Smooth muscle cell (in vitro differentiated cells): ENCODE data around the gene KDM4D. TPM values are rescaled to one million over a fixed set of nuclear protein-coding genes. Genes with fewer than 3 reads are reported as not detected.

ENCODE experiments used
- DNase-seq: peaks from one replicate; lab custom pipeline; 2025; ENCODE audit not compliant: unreplicated experiment; lab: John Stamatoyannopoulos, UW
- H2AFZ ChIP-seq: fragments of 200-600 bp; sonication (generic); 2 replicates; pipeline ENCODE4 v1.6.0; 2016; ENCODE audit warnings: antibody characterized with exemption, low read depth, mild to moderate bottlenecking
- H3F3A ChIP-seq: fragments of 200-600 bp; sonication (generic); 2 replicates; pipeline ENCODE4 v1.6.0; 2017; ENCODE audit warnings: antibody characterized with exemption, low read depth
- H3K27ac ChIP-seq: fragments of 200-600 bp; sonication (generic); 2 replicates; pipeline ENCODE4 v1.5.1; 2016; ENCODE audit warnings: low read depth, mild to moderate bottlenecking
- H3K27me3 ChIP-seq: fragments of 200-600 bp; sonication (generic); 2 replicates; pipeline ENCODE4 v1.6.1; 2016; ENCODE audit warnings: low read depth, mild to moderate bottlenecking
- H3K36me3 ChIP-seq: fragments of 200-600 bp; sonication (generic); 2 replicates; pipeline ENCODE4 v1.5.1; 2016; ENCODE audit warnings: low read depth
- H3K4me1 ChIP-seq: fragments of 200-600 bp; sonication (generic); 2 replicates; pipeline ENCODE4 v1.5.1; 2016; ENCODE audit warnings: low read depth
- H3K4me2 ChIP-seq: fragments of 200-600 bp; sonication (generic); 2 replicates; pipeline ENCODE4 v1.6.0; 2016; ENCODE audit warnings: mild to moderate bottlenecking
- H3K4me3 ChIP-seq: fragments of 200-600 bp; sonication (generic); 2 replicates; pipeline ENCODE4 v1.5.1; 2016; ENCODE audit warnings: mild to moderate bottlenecking
- H3K79me2 ChIP-seq: fragments of 200-600 bp; sonication (generic); 2 replicates; pipeline ENCODE4 v1.6.0; 2016; ENCODE audit warnings: low read depth, mild to moderate bottlenecking
- H3K9ac ChIP-seq: fragments of 200-600 bp; sonication (generic); 2 replicates; pipeline ENCODE4 v1.6.0; 2016; ENCODE audit warnings: low read depth
- H3K9me3 ChIP-seq: fragments of 200-600 bp; sonication (generic); replicated peaks from 2 replicates; pipeline ENCODE4 v1.5.1; 2016; ENCODE audit warnings: low read depth
- H4K20me1 ChIP-seq: fragments of 200-600 bp; sonication (generic); 2 replicates; pipeline ENCODE4 v1.6.0; 2016; ENCODE audit warnings: low read depth
- WGBS: methylation state at CpG from one replicate; pipeline ENCODE4 v1.1.7; 2016; ENCODE audit warnings: low lambda C conversion rate; 5-methylcytosine and 5-hydroxymethylcytosine counted together
- polyA plus RNA-seq: library from polyadenylated mRNA; unstranded; fragments of >200 nt; fragmentation: Nextera tagmentation; extraction: Ambion mirVana; gene quantifications from 2 replicates; pipeline ENCODE4 v1.2.1, GENCODE V29; 2016
- total RNA-seq: library from RNA; depleted of rRNA; stranded (reverse); fragments of >200 nt; gene quantifications from 2 replicates; pipeline ENCODE4 v1.2.3, GENCODE V29; 2014
- TF ChIP-seq, protein P1 (sequence below): fragments of 200-600 bp; sonication (generic); IDR thresholded peaks from 2 replicates; pipeline ENCODE4 v1.5.1; 2017; ENCODE audit warnings: borderline replicate concordance, mild to moderate bottlenecking, antibody characterized with exemption; ENCODE audit not compliant: insufficient read depth, poor library complexity, severe bottlenecking

Gene KDM4D
- total and polyA plus RNA-seq, 2 experiments from 2014 or later: 0.63 to 1.4 TPM

- Histone ChIP-seq H3K4me3 (no peak overlapping the region), H3K4me1 (peaks cover 5% of the 10 kb centered on the region), H3K9ac (no peak overlapping the region), H3K27ac (no peak overlapping the region), H3K4me2 (no peak overlapping the region), H3F3A (no peaks in the 10 kb centered on the region), H3K36me3 (no peaks in the 10 kb centered on the region), H3K9me3 (no peaks in the 10 kb centered on the region), H2AFZ (no peak overlapping the region), H3K27me3 (peaks cover 8% of the 10 kb centered on the region), H4K20me1 (no peaks in the 10 kb centered on the region), H3K79me2 (no peaks in the 10 kb centered on the region)
- TF ChIP-seq, protein P1, sequence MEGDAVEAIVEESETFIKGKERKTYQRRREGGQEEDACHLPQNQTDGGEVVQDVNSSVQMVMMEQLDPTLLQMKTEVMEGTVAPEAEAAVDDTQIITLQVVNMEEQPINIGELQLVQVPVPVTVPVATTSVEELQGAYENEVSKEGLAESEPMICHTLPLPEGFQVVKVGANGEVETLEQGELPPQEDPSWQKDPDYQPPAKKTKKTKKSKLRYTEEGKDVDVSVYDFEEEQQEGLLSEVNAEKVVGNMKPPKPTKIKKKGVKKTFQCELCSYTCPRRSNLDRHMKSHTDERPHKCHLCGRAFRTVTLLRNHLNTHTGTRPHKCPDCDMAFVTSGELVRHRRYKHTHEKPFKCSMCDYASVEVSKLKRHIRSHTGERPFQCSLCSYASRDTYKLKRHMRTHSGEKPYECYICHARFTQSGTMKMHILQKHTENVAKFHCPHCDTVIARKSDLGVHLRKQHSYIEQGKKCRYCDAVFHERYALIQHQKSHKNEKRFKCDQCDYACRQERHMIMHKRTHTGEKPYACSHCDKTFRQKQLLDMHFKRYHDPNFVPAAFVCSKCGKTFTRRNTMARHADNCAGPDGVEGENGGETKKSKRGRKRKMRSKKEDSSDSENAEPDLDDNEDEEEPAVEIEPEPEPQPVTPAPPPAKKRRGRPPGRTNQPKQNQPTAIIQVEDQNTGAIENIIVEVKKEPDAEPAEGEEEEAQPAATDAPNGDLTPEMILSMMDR: no peak
- no peak for DNase-seq
- 93% methylated on average over 6 of the region's 6 CpGs for WGBS
Observed at GRCh38 chr11:94997437-94997836, 23.9 kb downstream of the KDM4D start.

DNA sequence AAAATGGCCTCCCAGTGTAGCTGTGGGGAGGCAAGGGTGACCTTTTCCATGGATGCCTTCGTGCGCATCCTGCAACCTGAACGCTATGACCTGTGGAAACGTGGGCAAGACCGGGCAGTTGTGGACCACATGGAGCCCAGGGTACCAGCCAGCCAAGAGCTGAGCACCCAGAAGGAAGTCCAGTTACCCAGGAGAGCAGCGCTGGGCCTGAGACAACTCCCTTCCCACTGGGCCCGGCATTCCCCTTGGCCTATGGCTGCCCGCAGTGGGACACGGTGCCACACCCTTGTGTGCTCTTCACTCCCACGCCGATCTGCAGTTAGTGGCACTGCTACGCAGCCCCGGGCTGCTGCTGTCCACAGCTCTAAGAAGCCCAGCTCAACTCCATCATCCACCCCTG, 24.8 kb downstream of the KDM4D start:
- no peaks in the 10 kb centered on the region for H3F3A ChIP-seq
- no peaks in the 10 kb centered on the region for H3K36me3 ChIP-seq
- no peaks in the 10 kb centered on the region for H3K4me1 ChIP-seq
- H3K79me2 ChIP-seq: no peaks in the 10 kb centered on the region
- H3K9ac ChIP-seq: no peak overlapping the region
- no peak overlapping the region for H2AFZ ChIP-seq
- H3K27ac ChIP-seq: no peak overlapping the region
- H3K4me3 ChIP-seq: no peak overlapping the region
- H4K20me1 ChIP-seq: no peaks in the 10 kb centered on the region
- 93% methylated on average over 13 of the region's 13 CpGs for WGBS
- H3K27me3 ChIP-seq: peaks cover 4% of the 10 kb centered on the region
- TF ChIP-seq, protein P1: no peak
- no peak overlapping the region for H3K4me2 ChIP-seq
- DNase-seq: no peak
- H3K9me3 ChIP-seq: no peaks in the 10 kb centered on the region

DNA sequence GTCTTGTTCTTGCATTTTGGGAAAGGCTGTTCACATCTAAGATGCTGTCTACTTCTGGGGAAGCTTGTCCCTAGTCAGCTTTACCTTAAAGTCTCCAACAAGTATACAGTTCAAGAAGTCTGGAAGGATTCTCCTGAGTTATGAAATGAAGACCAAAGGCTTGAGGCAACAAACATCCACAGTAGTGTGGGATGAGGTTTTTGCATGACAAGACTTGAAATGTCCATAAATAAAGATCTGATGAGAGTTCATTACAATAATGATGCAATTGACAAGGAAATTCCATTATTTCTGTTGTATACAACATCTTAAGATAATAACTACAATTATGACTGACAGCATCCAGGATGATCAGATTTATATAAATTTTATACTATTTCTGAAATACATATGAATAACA, 30.2 kb downstream of the KDM4D start:
- TF ChIP-seq, protein P1: no peak
- DNase-seq: no peak

GRCh38 chr11:95005642-95006041, 32.1 kb downstream of the KDM4D start:
- 91% methylated on average over 1 of the region's 1 CpG for WGBS
- DNase-seq: no peak
- Histone ChIP-seq H3K27me3 (peaks cover 5% of the 10 kb centered on the region), H4K20me1 (no peaks in the 10 kb centered on the region), H3K27ac (no peak overlapping the region), H3K9me3 (no peaks in the 10 kb centered on the region), H3K4me1 (no peaks in the 10 kb centered on the region), H3K4me3 (no peak overlapping the region), H3K4me2 (no peak overlapping the region), H3K9ac (no peak overlapping the region), H3F3A (peaks cover 6% of the 10 kb centered on the region), H3K36me3 (no peaks in the 10 kb centered on the region), H2AFZ (no peak overlapping the region), H3K79me2 (no peaks in the 10 kb centered on the region)
- TF ChIP-seq, protein P1: no peak

More for the DNA sequence above, 30.2 kb downstream of the KDM4D start:
- Histone ChIP-seq H2AFZ (no peak overlapping the region), H3K9ac (no peak overlapping the region), H3K27ac (no peak overlapping the region), H3K36me3 (no peaks in the 10 kb centered on the region), H3K4me3 (no peak overlapping the region), H3K4me1 (no peaks in the 10 kb centered on the region), H3K4me2 (no peak overlapping the region), H4K20me1 (no peaks in the 10 kb centered on the region), H3K9me3 (no peaks in the 10 kb centered on the region), H3K79me2 (no peaks in the 10 kb centered on the region), H3K27me3 (peaks cover 5% of the 10 kb centered on the region), H3F3A (peaks cover 6% of the 10 kb centered on the region)
